Measurements from ENCODE around the gene TREML4.
A peak's percentile ranks its signal among the peaks of the same experiment; 100 is the strongest.
"Not testable (repeated sequence)": the region's sequence is repeated elsewhere in the genome, so short reads cannot be mapped to it uniquely, and the experiment has no call there.

Gene TREML4

DNA sequence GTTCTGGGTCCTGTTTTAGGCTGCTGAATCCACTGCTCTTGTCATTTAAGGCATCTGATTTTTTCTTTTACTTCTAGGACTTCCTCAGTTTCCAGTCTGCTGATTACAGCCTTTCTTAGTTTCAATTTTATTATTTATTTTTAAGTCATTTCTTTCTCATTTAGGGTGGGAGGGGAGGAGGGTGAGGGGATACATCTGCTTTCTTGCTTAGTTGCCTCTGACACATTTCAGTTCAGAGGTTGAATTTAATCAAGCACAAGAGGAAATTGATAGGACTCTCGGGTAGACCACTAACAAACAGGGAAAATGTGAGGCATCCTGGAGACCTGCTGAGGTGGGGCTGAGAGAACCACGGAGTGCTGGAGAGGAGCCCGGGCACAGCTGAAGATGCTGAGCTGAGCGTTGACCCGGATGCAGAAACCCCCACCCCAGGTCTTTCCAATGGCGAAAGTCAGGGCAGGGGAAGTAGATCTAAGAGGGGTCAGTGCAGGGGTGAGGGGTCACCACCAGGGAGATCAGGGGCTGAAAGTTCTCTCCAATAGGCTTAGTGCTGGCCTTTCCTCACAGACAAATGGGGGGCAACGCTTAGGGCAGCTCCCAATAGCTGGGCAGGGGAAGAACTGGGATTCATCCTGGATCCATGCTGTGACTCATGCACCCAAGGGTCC is 19.6 kb upstream of the TREML4 start:
- no peak for DNase-seq (ENCODE audit: low spot score)

DNA sequence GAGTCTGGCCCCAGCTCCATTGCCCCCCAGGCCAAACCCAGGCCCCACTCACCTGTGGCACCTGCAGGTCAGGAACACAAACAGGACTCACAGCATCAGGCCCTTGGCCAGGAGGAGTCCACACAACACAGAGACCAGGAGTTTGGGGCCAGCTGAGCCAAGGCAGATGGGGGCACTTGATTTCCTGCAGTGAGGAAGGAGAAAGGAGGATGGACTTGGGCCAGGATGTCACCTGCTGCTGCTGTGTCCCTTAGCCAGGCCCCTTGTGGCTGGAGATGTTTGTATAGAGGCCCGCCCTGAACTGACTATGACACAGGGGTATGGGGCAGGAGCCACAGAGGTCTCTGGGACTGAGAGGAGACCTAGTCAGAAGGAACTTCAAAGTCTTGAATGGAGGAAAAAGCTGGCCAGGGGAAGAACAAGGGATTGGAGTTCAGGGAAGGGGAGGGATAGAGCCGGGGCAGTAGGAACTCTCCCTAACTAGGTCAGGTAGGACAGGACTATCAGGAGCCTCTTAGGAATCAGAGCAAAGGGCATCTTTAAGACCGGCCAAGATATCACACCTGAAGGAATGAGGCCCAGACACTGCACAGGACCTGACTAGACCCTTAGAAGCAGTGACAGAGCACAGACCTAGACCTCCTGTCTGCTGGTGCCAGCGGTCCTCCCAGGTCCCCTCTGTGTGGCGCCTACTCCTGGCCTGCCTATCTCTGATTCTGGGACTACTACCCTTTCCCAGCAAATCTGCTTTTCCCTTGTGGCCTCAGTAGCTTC is 18.4 kb upstream of the TREML4 start:
- no peak for DNase-seq (ENCODE audit: low spot score)

DNA sequence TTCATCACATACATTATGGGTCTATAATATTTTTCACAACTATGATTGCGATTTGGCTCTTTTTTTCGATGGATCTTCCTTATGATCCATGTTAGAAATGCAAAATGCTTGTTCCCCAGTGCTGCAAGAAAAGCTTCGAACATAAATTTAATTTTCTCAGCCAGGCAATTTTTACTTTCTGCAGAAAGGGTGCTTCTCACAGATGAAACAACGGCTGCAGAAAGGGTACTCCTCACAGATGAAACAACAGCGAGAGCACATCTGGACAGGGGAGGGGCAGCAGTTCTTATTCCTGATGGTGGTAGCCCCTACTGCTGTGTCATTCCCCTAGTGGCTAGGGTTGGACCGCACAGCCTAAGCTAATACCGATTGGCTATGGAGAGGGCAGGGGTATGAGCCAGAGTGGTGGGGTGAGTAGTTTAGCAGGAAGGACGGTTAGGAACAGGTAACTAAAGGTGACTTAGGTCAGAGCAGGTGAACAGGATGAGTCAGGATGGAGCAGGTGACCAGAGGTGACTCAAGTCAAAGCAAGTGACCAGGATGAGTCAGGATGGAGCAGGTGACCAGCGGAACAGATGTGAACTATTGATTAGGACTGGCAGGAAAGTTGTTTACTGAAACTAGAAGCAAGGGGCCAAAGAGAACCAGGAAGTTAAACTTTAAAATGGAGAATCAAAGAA is 13.4 kb upstream of the TREML4 start:
- DNase-seq (ENCODE audit: low spot score) = peak; percentile 71

DNA sequence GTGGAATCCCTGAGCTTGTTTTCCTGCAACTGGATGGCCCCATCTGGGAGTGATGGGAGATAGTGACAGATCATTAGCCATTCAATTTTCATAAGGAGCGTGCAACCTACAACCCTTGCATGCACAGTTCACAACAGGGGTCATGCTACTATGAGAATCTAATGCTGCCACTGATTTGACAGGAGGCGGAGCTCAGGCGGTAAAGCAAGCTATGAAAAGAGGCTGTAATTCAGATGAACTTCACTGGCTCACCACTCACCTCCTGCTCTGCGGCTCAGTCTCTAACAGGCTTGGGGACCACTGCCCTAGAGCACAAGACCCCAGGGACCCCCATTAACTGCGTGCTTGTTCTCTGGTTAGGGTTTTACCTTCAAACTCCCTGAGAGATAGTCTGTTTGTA is 12.4 kb upstream of the TREML4 start:
- DNase-seq (ENCODE audit: low spot score) = no peak

DNA sequence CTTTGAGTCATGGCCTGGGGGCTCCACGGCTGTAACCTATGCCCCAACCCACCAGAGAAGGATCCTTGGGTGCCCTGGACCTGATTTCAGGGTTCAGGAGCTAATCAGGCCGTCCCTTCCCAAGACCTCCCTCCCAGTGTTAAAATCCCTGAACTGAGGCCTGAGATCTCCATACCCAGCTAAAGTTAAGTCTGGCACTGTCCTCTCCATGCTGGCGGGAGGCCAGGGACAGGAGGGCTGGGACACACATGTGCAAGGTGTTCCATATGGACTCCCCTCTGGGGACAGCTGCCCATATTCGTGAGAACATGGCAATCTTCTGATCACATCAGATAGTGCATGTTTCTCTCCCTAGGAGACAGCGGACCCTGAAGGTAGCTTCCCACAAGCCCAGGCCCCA is 11.5 kb upstream of the TREML4 start:
- no peak for DNase-seq (ENCODE audit: low spot score)

DNA sequence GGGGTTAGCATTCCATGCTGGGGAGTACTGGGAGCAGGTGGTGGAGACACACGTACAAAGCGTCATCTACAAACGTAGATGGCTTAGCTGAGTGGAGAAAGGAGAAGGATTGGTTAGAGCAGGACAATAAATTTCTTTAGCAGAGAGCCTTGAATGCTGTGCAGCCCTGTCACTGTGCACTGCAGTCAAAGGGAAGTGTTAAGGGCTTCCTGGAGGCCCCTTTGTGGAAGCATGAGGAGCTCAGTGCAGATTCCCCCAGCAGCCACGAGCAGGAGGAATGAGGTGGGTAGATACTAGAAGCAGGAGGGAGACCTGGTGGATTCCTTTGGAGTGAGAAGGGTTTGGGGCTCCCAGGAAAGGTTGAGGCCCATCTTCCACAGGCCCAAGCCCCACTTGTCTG is 6.1 kb upstream of the TREML4 start:
- no peak for DNase-seq (ENCODE audit: low spot score)

DNA sequence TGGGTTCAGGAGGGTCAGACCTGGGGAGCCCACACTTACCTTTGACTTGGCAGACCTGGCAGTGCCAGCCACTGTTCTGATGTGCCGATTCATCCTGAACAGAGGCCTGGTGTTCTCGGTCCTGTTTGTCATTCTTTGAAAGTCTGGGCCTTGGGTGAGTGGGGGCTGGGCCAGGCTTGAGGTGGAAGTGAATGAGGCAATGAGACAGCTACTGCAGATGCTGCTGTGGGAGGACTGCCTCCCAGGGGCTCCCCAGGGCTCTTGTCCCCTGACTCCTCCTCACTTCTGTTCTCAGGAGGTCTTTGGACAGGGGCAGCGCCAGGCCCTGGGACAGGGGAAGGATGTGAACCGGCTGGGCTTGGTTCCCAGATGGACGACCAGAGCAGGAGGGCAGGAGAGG is 5.6 kb upstream of the TREML4 start:
- DNase-seq (ENCODE audit: low spot score) = no peak

DNA sequence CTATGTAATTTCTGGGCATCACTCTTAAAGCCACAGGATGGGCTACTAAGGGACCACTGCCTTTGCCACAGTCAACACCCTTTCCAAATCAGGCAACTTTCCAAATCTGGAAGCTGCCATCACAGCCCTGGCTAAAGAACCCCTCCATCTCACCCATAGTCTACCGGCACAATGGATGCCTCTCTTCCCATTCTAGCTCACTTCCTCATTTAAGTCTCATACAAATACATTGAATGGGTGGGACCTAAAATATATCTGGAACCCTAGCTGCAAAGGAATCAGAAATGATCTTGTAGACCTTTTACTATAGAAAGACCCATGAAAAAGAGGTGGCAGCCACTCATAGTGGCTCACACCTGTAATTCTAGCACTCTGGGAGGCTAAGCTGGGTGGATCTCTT is 3.3 kb upstream of the TREML4 start:
- DNase-seq (ENCODE audit: low spot score) = no peak

DNA sequence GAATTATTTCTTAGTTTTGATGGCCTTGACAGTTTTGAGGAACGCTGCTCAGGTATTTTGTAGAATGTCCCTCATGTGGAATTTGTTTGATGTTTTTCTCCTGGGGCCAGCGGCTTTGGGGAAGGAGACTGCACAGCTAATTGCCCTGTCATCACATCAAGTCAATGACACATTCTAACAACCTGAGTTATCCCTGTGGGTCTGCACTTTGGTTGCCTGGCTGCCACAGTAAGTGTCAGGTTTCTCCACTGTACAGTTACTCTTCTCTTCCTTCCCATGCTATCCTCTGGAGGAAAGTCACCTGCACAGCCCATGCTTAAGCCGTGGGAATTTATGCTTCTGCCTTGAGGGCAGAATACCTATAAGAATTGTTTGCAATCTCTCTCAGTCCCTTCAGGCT is 1.4 kb upstream of the TREML4 start:
- DNase-seq (ENCODE audit: low spot score) = peak; percentile 4

DNA sequence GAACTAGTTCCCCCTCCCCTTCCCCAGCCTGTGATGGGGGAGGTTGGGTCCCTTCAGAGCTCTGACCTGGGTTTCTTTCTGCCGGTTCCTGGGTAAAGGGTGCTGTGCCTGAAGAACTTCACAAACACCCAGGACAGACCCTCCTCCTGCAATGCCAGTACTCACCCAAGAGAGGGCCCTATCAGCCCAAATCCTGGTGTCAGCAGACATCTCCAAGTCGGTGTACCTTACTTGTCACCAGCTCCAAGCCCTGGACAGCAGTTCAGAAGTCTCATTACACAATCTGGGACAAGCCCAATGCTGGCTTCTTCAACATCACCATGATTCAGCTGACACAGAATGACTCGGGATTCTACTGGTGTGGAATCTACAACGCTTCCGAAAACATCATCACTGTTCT is 467 bp downstream of the TREML4 start:
- DNase-seq (ENCODE audit: low spot score) = no peak

DNA sequence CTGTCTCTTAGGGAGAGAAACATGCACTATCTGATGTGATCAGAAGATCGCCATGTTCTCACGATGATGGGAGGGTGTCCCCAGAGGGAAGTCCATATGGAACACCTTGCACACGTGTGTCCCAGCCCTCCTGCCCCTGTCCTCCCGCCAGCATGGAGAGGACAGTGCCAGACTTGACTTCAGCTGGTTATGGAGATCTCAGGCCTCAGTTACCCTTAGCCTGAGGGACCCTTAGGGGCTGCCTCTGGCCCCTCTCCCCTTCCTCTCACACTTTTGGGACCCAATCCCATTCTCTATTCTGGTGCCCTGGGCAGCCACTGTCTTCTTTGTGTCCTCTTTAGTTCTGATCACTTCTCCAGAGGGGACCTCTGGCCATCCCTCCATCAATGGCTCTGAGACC is 1.6 kb downstream of the TREML4 start:
- DNase-seq (ENCODE audit: low spot score) = no peak

DNA sequence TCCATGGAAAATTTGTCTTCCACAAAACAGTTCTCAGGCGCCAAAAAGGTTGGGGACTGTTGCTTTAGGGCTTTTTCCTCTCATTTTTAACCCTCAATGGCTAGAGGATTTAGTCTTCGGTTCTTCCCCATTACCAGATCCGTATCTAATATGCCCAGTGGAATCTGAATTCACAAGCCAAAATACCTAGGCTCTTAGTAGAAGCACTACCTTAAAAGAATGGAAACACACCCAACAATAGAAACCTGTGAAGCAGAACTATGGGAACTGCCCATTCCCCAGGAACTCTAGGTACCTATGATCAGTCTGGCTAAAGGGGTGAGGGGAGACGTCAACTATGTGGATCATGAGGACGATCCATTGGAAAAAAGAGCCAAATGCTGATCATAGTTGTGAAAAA is 3.1 kb downstream of the TREML4 start:
- no peak for DNase-seq (ENCODE audit: low spot score)

DNA sequence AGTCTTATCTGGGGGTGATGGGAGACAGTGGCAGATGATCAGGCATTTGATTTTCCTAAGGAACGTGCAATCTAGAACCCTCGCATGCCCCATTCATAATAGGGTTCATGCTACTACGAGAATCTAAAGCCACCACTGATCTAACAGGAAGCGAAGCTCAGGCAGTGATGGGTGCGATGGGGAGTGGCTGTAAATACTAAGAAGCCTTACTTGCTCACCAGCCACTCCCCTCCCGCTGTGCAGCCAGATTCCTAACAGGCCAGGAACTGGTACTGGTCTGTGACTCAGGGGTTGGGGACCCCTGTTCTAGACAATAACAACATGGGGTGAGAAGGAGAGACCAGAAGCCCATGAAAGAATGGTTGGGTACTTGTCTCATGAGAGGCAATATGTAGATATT is 4.5 kb downstream of the TREML4 start:
- DNase-seq (ENCODE audit: low spot score) = no peak

DNA sequence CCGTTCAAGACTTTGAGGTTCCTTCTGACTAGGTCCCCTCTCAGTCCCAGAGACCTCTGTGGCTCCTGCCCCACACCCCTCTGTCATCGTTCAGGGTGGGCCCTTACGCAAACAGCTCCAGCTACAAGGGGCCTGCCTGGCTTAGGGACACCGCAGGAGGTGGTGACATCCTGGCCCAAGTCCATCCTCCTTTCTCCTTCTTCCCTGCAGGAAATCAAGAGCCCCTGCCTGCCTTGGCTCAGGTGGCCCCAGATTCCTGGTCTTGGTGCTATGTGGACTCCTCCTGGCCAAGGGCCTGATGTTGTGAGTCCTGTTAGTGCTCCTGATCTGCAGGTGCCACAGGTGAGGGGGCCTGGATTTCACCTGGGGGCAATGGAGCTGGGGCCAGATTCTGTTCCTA is 8.1 kb downstream of the TREML4 start:
- DNase-seq (ENCODE audit: low spot score) = no peak

DNA sequence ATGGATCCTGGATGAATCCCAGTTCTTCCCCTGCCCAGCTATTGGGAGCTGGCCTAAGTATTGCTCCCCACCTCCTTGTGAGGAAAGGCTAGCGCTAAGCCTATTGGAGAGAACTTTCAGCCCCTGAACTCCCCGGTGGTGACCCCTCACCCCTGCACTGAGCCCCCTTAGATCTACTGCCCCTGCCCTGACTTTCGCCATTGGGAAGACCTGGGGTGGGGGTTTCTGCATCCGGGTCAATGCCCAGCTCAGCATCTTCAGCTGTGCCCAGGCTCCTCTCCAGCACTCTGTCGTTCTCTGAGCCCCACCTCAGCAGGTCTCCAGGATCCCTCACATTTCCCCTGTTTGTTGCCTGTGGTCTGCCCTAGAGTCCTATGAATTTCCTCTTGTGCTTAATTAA is 9.0 kb downstream of the TREML4 start:
- DNase-seq (ENCODE audit: low spot score) = no peak

DNA sequence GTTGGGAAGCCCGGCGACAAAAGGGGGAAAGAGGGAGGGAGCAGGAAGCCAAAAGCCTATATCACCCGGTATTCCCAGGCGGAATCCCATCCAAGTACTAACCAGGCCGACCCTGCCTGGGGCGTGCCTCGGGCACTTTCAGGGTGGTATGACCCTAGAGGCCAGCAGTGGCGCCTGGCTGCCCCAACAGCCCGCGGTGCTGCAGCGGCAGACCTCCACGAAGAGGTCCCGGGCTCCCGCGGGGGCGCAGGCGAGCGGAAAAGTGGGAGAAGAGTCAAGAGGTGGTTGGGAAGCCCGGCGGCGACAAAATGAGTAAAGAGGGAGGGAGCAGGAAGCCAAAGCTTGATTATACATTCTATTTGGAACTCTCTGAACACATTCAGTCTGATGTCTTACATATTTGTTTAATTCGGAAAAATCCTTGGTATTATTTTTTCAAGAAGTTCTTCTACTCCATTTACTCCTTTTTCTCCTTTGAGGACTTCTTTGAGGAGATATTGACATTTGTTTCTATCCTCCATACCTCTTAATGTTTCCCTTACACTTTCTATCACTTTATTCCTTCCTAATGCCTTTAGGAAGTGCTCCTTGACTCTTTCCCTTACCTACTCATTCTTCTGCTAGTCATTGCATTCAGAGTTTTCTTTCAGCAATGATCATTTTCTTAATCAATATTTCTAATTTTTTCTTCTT is 11.5 kb downstream of the TREML4 start:
- DNase-seq (ENCODE audit: low spot score) = no peak

DNA sequence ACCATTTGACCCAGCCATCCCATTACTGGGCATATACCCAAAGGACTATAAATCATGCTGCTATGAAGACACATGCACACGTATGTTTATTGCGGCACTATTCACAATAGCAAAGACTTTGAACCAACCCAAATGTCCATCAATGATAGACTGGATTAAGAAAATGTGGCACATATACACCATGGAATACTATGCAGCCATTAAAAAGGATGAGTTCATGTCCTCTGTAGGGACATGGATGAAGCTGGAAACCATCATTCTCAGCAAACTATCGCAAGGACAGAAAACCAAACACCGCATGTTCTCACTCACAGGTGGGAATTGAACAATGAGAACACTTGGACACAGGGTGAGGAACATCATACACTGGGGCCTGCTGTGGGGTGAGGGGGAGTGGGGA is 18.4 kb downstream of the TREML4 start:
- DNase-seq (ENCODE audit: low spot score) = not testable (repeated sequence)

DNA sequence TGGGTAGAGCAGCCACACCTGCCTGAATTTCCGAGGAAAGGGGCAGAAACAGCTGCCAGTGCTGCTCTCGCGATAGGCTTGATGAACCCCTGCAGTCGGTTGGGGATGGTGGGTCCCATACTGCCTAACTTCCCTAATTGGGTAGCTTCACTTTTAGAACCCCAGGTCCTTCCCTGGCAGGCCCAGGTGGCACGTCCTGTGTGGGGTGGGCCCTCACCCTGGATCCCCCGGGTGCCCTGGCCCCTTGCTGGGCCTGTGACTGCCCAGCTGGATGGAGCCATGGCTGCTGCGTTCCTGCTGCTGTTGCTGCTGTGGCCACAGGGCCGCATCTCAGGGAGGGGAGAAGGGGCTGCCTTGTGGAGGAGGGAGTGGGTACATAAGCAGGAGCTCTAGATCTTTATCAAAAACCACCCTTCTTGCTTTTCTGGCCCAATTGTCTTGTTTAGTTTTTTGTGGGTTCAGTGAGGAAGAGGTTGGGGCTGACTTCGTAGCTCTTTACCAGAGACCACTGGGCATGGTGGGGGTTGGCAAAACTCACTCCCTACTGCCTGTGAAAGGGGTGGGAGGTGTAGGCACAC is 19.2 kb downstream of the TREML4 start:
- no peak for DNase-seq (ENCODE audit: low spot score)

DNA sequence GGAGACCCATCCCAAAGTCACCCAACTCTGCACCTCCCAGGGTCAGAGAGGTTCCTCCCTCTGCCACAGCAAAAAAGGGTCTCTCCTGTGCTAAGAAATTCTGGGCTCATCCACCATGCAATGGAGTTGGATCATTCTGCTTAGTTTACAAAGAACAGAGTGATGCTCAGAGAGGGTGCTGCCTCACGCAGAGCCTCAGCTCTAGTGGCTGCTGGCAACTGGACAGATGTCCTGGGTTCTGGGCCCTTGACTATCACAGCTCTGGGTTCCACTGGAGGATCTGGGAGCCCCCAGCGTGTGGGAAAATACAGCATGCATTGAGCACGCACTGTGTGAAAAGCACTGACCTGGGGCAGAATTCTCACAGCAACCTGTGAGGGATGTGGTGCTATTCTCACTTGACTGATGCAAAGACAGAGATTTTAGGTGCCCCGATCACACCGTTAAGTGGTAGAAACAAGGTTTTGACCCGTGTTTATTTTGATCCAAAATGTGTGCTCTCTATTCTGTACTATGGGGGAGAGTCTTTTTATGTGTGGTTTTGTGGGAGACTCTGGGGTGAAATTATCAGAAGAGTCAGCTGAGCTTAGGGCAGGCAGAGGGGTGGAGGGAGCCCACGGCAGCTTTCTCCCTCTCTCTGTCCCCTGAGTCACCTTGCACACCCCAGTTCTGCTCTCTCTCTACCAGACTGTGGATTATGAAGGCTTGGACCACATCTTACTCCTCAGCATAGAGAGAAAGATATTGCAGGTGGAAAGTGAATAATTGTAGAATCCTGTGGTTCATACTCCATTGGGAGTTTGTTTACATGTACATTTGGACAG is 19.9 kb downstream of the TREML4 start:
- DNase-seq (ENCODE audit: low spot score) = no peak

DNA sequence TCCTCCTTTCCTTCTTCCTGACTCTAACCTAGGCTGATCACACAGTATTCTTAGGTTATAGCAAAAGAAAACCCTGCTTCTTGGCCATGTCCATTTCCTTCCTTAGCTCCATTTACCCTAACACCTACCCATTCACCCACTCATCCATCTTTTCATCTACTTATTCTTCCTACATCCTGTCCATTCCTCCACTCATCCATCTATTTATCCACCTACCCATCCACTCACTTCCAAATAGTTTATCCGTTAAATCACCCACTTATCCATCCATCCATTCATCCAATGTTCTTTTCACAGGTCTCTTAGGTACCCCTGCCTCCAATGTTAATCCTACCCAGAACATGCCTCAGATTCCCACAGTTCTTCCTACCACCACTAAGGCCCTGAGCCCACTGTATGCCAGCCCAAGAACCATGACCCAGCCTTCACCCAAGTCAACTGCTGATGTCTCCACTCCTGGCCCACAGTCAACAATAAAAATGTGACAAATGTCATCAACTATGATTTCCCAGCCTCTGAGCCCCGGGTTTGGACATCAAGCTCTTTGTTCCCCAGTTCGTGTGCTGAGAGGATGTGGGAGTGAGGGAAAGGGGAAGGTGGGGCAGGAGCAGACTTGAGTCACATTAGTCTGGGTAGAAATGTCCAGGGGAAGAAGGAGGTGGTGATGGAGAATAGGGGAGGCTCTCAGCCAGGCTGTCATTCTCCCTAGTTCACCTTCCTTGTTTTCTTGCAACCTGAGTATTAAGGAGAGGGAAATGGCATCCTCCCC is 24.4 kb downstream of the TREML4 start:
- DNase-seq (ENCODE audit: low spot score) = no peak

DNA sequence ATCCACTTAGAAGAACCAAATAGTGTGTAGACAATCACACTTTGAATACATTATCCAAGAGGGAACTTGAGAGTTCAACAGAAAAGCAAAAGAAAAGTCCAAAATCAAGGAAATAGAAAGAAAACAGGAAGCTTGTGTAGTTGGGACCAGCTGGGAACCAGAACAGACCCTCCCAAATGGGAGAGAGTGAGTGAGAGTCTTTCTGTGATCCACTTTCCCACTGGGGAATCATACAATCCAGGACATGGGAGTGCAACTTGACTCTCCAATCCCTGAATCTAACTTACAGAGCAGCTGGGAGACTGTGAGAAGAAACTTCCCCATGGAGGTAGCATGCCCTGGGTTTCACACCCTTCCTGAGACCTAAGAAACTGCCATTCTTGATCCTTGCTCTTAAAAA is 27.0 kb downstream of the TREML4 start:
- no peak for DNase-seq (ENCODE audit: low spot score)
